Measurements from ENCODE around the gene ZNG1A.
"Not testable (repeated sequence)": the region's sequence is repeated elsewhere in the genome, so short reads cannot be mapped to it uniquely, and the experiment has no call there.

ZNG1A gene

DNA sequence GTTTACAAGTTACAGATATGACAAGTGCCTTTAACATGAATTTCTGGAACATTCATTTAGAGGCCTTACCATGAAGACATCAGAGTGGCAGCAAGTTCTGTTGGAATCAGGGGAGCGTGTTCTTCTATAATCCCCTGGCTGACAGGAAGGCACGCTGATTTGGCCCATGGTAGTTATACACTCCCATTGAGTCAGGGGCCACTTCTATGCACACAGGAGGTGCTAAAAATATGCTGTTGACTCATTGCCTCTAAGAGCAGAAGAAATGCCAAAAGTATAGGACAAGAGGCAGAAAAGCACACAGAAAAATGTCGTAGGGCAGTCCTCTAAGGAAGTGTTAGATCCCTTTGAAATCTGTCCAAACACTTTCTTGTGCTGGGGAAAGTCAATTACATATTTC, 100.5 kb downstream of the ZNG1A start:
- H3K36me3 ChIP-seq (ENCODE audit: control insufficient read depth in 5 of 5, insufficient read depth in 5 of 5, low read length in 5 of 5); H3K4me3 ChIP-seq (ENCODE audit: low read depth in 1 of 5, low read length in 5 of 5); H3K4me1 ChIP-seq (ENCODE audit: control insufficient read depth in 5 of 5, insufficient read depth in 5 of 5, low read length in 5 of 5); H3K9me3 ChIP-seq (ENCODE audit: control insufficient read depth in 5 of 5, low read length in 5 of 5); H3K27ac ChIP-seq (ENCODE audit: low read depth, low read length); H3K27me3 ChIP-seq (ENCODE audit: control insufficient read depth in 5 of 5, insufficient read depth in 4 of 5, low read length in 5 of 5); H3K9ac ChIP-seq (ENCODE audit: low read length in 5 of 5): not testable (repeated sequence)

DNA sequence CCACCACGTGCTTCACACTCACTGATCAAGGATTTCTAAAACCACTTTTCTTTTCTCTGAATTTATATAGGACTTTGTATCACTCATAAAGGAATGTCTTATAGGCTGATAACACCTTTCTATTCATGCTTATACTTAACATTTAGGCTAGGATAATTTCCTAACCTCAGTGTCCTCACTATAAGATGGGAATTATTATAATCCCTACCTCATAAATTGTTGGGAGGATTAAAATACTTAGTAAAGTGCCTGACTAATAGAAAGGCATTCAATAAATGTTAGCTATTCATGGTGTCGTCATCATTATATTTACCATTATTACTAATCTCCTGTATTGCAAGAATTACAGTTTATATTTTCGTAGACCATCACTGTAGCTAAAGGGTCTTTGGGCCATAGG, 102.5 kb downstream of the ZNG1A start:
- H3K4me3 ChIP-seq (ENCODE audit: low read depth in 1 of 5, low read length in 5 of 5); H3K9me3 ChIP-seq (ENCODE audit: control insufficient read depth in 5 of 5, low read length in 5 of 5); H3K27ac ChIP-seq (ENCODE audit: low read depth, low read length); H3K9ac ChIP-seq (ENCODE audit: low read length in 5 of 5); H3K27me3 ChIP-seq (ENCODE audit: control insufficient read depth in 5 of 5, insufficient read depth in 4 of 5, low read length in 5 of 5); H3K36me3 ChIP-seq (ENCODE audit: control insufficient read depth in 5 of 5, insufficient read depth in 5 of 5, low read length in 5 of 5); H3K4me1 ChIP-seq (ENCODE audit: control insufficient read depth in 5 of 5, insufficient read depth in 5 of 5, low read length in 5 of 5): not testable (repeated sequence)

DNA sequence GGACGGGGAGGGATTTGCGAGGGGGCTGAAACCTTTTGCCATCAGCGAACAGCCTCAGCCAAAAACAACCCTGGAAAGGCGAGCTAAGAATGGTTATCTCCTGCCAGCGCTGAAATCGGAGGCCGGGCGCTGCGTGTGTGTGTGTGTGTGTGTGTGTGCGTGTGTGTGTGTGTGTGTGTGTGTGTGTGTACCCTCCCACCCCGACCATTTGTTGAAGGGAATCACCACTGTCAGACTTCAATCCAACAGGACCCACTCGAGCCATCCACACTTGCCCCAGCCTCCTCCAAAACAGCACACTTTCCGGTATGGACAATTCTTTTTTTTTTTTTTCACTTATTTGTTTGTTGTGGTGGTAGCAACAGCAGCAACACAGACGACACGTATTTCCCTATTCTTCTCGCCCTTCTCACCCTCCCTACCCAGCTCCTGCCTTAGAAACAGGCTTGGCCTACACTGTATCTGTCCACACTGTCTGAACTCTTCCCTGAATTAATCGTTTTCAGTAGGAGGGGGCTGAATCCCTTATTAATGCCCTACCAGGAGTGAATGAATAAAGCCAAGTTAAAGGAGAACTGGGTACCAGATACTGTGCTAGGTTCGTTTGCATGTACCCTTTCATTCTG, 104.8 kb downstream of the ZNG1A start:
- H3K27me3 ChIP-seq (ENCODE audit: control insufficient read depth in 5 of 5, insufficient read depth in 4 of 5, low read length in 5 of 5); H3K4me1 ChIP-seq (ENCODE audit: control insufficient read depth in 5 of 5, insufficient read depth in 5 of 5, low read length in 5 of 5); H3K27ac ChIP-seq (ENCODE audit: low read depth, low read length); H3K36me3 ChIP-seq (ENCODE audit: control insufficient read depth in 5 of 5, insufficient read depth in 5 of 5, low read length in 5 of 5); H3K9ac ChIP-seq (ENCODE audit: low read length in 5 of 5); H3K9me3 ChIP-seq (ENCODE audit: control insufficient read depth in 5 of 5, low read length in 5 of 5): not testable (repeated sequence)
- peak overlapping the region in 4 of 5 donors; percentile 42 to 65 (median 49) for H3K4me3 ChIP-seq (ENCODE audit: low read depth in 1 of 5, low read length in 5 of 5)

DNA sequence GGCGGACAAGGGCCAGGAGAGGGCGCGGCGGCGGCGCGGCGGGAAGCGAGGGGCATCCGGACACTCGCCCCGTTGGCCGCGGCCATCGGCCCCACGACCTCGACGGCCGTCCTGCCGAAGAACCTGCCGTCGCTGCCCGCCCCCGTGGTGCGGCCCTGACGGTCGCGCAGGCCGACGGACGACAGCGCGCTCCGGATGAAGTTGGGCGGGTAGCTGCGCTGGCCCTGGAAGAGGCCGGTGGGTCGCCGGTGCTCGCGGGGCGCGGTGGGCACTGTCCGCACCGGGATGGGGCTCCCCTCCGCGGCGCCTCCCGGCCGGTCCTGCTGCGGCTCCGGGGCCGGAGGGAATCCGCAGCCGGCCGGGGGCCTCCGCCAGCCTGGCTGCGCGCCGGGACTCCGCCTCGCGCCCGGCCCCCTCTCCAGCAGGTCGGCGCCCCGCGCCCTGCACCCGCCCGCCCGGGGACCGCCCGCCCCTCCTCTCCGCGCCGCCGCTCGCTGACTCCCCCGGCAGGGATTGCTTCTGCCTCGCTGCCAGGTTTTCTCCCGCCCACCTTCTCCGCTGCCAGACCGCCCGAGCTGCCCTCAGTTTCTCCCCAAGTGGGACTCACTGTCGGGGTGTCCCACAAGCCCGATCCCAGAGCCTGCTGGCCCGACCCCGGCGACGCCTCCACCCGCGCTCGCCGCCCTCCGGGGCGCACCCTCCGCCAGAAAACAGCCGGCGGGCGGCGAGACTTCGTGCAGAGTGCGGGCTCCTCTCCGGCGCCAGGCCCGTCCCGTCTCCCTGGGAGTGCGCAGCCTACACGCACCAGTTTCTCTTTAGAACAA, 105.6 kb downstream of the ZNG1A start:
- H3K9ac ChIP-seq (ENCODE audit: low read length in 5 of 5); H3K4me1 ChIP-seq (ENCODE audit: control insufficient read depth in 5 of 5, insufficient read depth in 5 of 5, low read length in 5 of 5); H3K36me3 ChIP-seq (ENCODE audit: control insufficient read depth in 5 of 5, insufficient read depth in 5 of 5, low read length in 5 of 5); H3K27me3 ChIP-seq (ENCODE audit: control insufficient read depth in 5 of 5, insufficient read depth in 4 of 5, low read length in 5 of 5); H3K9me3 ChIP-seq (ENCODE audit: control insufficient read depth in 5 of 5, low read length in 5 of 5); H3K27ac ChIP-seq (ENCODE audit: low read depth, low read length): not testable (repeated sequence)
- H3K4me3 ChIP-seq (ENCODE audit: low read depth in 1 of 5, low read length in 5 of 5): peak overlapping the region in 4 of 5 donors; percentile 42 to 65 (median 50)

Data from subcutaneous abdominal adipose tissue (tissue), 5 donors.